Muscle of back (tissue), 11 donors: ENCODE measurements around the gene PROCR. TPM values are rescaled to one million over a fixed set of nuclear protein-coding genes. Genes with fewer than 3 reads are reported as not detected.
"Not testable (repeated sequence)": the region's sequence is repeated elsewhere in the genome, so short reads cannot be mapped to it uniquely, and the experiment has no call there.

Experiments used
- DNase-seq, 3 donors: peaks; one replicate each; pipeline versions ENCODE4 v3.0.0 to v3.0.0-alpha.2; 2013
- polyA plus RNA-seq, 10 donors: library from polyadenylated mRNA; unstranded; fragments of 120-200 nt; gene quantifications; one replicate each; pipeline ENCODE4 v1.2.1, GENCODE V29; 2013; ENCODE audit not compliant: insufficient read length in 10 of 10

PROCR gene
- polyA plus RNA-seq, 10 donors = 37.4 to 58.1 (median 46.2) TPM

- DNase-seq = no peak
Observed at GRCh38 chr20:35156978-35157377, 14.9 kb upstream of the PROCR start.

- DNase-seq = not testable (repeated sequence)
Observed at GRCh38 chr20:35160341-35160740, 11.5 kb upstream of the PROCR start.

- not testable (repeated sequence) for DNase-seq
Observed at GRCh38 chr20:35164531-35164930, 7.3 kb upstream of the PROCR start.

GRCh38 chr20:35165221-35166185, 6.4 kb upstream of the PROCR start:
- no peak for DNase-seq

GRCh38 chr20:35166242-35166830, 5.5 kb upstream of the PROCR start:
- peak in 1 of 3 donors; percentile 74 for DNase-seq

- no peak for DNase-seq
Observed at GRCh38 chr20:35167787-35168186, 4.1 kb upstream of the PROCR start.

- not testable (repeated sequence) for DNase-seq
Observed at GRCh38 chr20:35168701-35169409, 3.0 kb upstream of the PROCR start.

- no peak for DNase-seq
Observed at GRCh38 chr20:35171438-35171752, 477 bp upstream of the PROCR start.

GRCh38 chr20:35172434-35172806, 548 bp downstream of the PROCR start:
- DNase-seq = no peak

GRCh38 chr20:35173576-35174192, 1.8 kb downstream of the PROCR start:
- peak in 1 of 3 donors; percentile 49 for DNase-seq

GRCh38 chr20:35174458-35175216, 2.8 kb downstream of the PROCR start:
- DNase-seq = no peak

GRCh38 chr20:35176132-35176531, 4.3 kb downstream of the PROCR start:
- no peak for DNase-seq

- DNase-seq = no peak
Observed at GRCh38 chr20:35179292-35180212, 7.7 kb downstream of the PROCR start.

- DNase-seq = no peak
Observed at GRCh38 chr20:35180266-35180665, 8.4 kb downstream of the PROCR start.

- no peak for DNase-seq
Observed at GRCh38 chr20:35181731-35182130, 9.9 kb downstream of the PROCR start.

- not testable (repeated sequence) for DNase-seq
Observed at GRCh38 chr20:35186691-35187289, 14.9 kb downstream of the PROCR start.

- no peak for DNase-seq
Observed at GRCh38 chr20:35187584-35188190, 15.8 kb downstream of the PROCR start.

- not testable (repeated sequence) for DNase-seq
Observed at GRCh38 chr20:35189223-35189622, 17.4 kb downstream of the PROCR start.

- no peak for DNase-seq
Observed at GRCh38 chr20:35190556-35190955, 18.7 kb downstream of the PROCR start.
